PC-3 (cell line): ENCODE measurements around the gene MED12L. TPM values are rescaled to one million over a fixed set of nuclear protein-coding genes. Genes with fewer than 3 reads are reported as not detected.
"Not testable (repeated sequence)": the region's sequence is repeated elsewhere in the genome, so short reads cannot be mapped to it uniquely, and the experiment has no call there.

ENCODE experiments used
- ATAC-seq: fragments of 200-7000 bp; cut with Tn5 transposase; 2 replicates; pipeline ENCODE4 v1.9.1; 2020; ENCODE audit warnings: mild to moderate bottlenecking, moderate library complexity
- BruUV-seq: library from RNA; stranded (reverse); fragments of 400-500 nt; replicated peaks from 2 replicates; lab custom pipeline; 2021; lab: Mats Ljungman, UMichigan
- CTCF ChIA-PET: fragments of 300-600 bp; sonication (Branson Sonifier 250); formaldehyde crosslinking; loops from one replicate; lab custom pipeline; 2022; ENCODE audit warnings: antibody characterized with exemption; lab: Charles Lee
- POLR2A ChIA-PET: fragments of 300-600 bp; sonication (Branson Sonifier 250); formaldehyde crosslinking; loops from one replicate; lab custom pipeline; 2022; ENCODE audit warnings: antibody characterized with exemption; ENCODE audit not compliant: unreplicated experiment; lab: Charles Lee
- DNase-seq: peaks from one replicate; pipeline ENCODE4 v3.0.0-alpha.2; 2015
- H2AFZ ChIP-seq: fragments of 300-600 bp; sonication (generic); 2 replicates; pipeline ENCODE4 v1.6.0; 2016; ENCODE audit warnings: antibody characterized with exemption, low read length
- H3F3A ChIP-seq: fragments of 300-600 bp; sonication (generic); one replicate; pipeline ENCODE4 v1.6.0; 2017; ENCODE audit warnings: antibody characterized with exemption, low read length, control low read depth, mild to moderate bottlenecking; ENCODE audit not compliant: unreplicated experiment
- H3K27ac ChIP-seq: fragments of 300-600 bp; sonication (generic); 2 replicates; pipeline ENCODE4 v1.5.1; 2016; ENCODE audit warnings: mild to moderate bottlenecking, low read length
- H3K27me3 ChIP-seq: fragments of 300-600 bp; sonication (generic); 2 replicates; pipeline ENCODE4 v1.6.1; 2016; ENCODE audit warnings: low read length, mixed read lengths
- H3K36me3 ChIP-seq: fragments of 300-600 bp; sonication (generic); 2 replicates; pipeline ENCODE4 v1.6.1; 2016; ENCODE audit warnings: low read depth, mixed run types, low read length, mixed read lengths
- H3K4me1 ChIP-seq: fragments of 300-600 bp; sonication (generic); 2 replicates; pipeline ENCODE4 v1.5.1; 2016; ENCODE audit warnings: low read length; ENCODE audit not compliant: insufficient read depth
- H3K4me2 ChIP-seq: fragments of 300-600 bp; sonication (generic); 2 replicates; pipeline ENCODE4 v1.6.0; 2016; ENCODE audit warnings: low read length
- H3K4me3 ChIP-seq: fragments of 300-600 bp; sonication (generic); 2 replicates; pipeline ENCODE4 v1.5.1; 2016; ENCODE audit warnings: mild to moderate bottlenecking, low read length, mixed read lengths
- H3K79me2 ChIP-seq: fragments of 300-600 bp; sonication (generic); 2 replicates; pipeline ENCODE4 v1.6.1; 2017; ENCODE audit warnings: low read length, mixed read lengths
- H3K9ac ChIP-seq: fragments of 300-600 bp; sonication (generic); 2 replicates; pipeline ENCODE4 v1.6.0; 2016; ENCODE audit warnings: mild to moderate bottlenecking, low read length
- H3K9me2 ChIP-seq: fragments of 300-600 bp; sonication (generic); replicated peaks from 2 replicates; pipeline ENCODE4 v1.6.1; 2016; ENCODE audit warnings: mixed run types, low read length, mixed read lengths
- H3K9me3 ChIP-seq: fragments of 300-600 bp; sonication (generic); 2 replicates; pipeline ENCODE4 v1.6.1; 2016; ENCODE audit warnings: low read length, mixed read lengths
- H4K20me1 ChIP-seq: fragments of 300-600 bp; sonication (generic); 2 replicates; pipeline ENCODE4 v1.6.1; 2016; ENCODE audit warnings: low read length, mixed read lengths
- EZH2 ChIP-seq: fragments of 300-600 bp; sonication (generic); IDR thresholded peaks from one replicate; pipeline ENCODE4 v1.6.1; 2017; ENCODE audit warnings: antibody characterized with exemption, mild to moderate bottlenecking, low read length; ENCODE audit not compliant: unreplicated experiment
- EZH2phosphoT487 ChIP-seq: fragments of 300-600 bp; sonication (generic); IDR thresholded peaks from 2 replicates; pipeline ENCODE4 v1.6.1; 2018; ENCODE audit warnings: mild to moderate bottlenecking, antibody characterized with exemption, low read length, borderline replicate concordance
- intact Hi-C: fragments of 100-400 bp; cut with micrococcal nuclease; formaldehyde crosslinking; loops from 2 replicates; pipeline ENCODE4 v1.9.0; 2023
- total RNA-seq: library from RNA; depleted of rRNA; stranded (reverse); fragments of >200 nt; gene quantifications from 2 replicates; pipeline ENCODE4 v1.2.3, GENCODE V29; 2014
- TF ChIP-seq, protein P1 (sequence below): fragments of 300-600 bp; sonication (generic); conservative IDR thresholded peaks from 2 replicates; pipeline ENCODE4 v1.5.1; 2017; ENCODE audit warnings: antibody characterized with exemption, low read depth, mild to moderate bottlenecking, low read length

Gene MED12L
- total RNA-seq, 1 experiment from 2014 or later = 0.55 TPM

DNA sequence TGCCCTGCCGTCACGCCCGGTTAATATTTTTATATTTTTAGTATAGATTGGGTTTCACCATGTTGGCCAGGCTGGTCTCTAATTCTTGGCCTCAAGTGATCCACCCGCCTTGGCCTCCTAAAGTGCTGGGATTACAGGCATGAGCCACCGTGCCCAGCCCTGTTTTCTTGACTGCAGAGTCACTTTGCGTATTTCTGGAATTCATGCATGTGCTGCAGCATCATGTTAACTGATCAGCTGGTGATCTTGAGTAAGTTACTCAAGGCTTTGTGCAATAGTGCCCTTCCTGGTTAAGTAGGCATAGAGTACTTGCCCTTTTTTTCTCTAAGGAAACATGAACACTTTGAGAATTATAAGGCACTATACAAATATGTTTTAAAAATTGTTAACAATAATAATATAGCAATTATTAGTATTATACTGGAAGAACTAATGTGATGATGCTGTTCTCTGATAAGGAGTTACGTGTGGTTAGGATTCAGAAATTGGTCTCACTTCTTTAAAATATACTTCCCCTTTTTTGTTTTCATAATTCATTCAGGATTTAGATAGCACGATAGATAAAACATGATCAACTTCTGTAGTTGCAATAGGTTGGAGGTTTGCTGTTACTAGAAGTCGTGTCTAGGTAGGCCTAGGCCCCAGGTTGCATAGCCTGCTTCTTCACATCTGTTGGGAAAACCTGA is 83.9 kb downstream of the MED12L start:
- no peaks in the 10 kb centered on the region for H3F3A ChIP-seq
- no peaks in the 10 kb centered on the region for H3K9me3 ChIP-seq
- no peak overlapping the region for H3K4me2 ChIP-seq
- ATAC-seq = no peak
- no peak overlapping the region for H2AFZ ChIP-seq
- BruUV-seq = no TSS peak
- H4K20me1 ChIP-seq = no peaks in the 10 kb centered on the region
- H3K27ac ChIP-seq = no peak overlapping the region
- no peaks in the 10 kb centered on the region for H3K4me1 ChIP-seq
- intact Hi-C loops = loop anchor here (10.0 kb wide), 1 partner anchor 255 kb away; no protein-coding TSS in a partner anchor
- no peaks in the 10 kb centered on the region for H3K27me3 ChIP-seq
- no peak for TF ChIP-seq EZH2phosphoT487
- TF ChIP-seq EZH2 = no peak
- TF ChIP-seq, protein P1, sequence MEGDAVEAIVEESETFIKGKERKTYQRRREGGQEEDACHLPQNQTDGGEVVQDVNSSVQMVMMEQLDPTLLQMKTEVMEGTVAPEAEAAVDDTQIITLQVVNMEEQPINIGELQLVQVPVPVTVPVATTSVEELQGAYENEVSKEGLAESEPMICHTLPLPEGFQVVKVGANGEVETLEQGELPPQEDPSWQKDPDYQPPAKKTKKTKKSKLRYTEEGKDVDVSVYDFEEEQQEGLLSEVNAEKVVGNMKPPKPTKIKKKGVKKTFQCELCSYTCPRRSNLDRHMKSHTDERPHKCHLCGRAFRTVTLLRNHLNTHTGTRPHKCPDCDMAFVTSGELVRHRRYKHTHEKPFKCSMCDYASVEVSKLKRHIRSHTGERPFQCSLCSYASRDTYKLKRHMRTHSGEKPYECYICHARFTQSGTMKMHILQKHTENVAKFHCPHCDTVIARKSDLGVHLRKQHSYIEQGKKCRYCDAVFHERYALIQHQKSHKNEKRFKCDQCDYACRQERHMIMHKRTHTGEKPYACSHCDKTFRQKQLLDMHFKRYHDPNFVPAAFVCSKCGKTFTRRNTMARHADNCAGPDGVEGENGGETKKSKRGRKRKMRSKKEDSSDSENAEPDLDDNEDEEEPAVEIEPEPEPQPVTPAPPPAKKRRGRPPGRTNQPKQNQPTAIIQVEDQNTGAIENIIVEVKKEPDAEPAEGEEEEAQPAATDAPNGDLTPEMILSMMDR = no peak
- no peaks in the 10 kb centered on the region for H3K79me2 ChIP-seq
- no peaks in the 10 kb centered on the region for H3K9me2 ChIP-seq
- DNase-seq = no peak
- CTCF ChIA-PET = interaction anchor here (0.7 kb wide), 2 partner anchors 34 to 50 kb away, joined by 4 to 9 read pairs; no protein-coding TSS in a partner anchor
- H3K9ac ChIP-seq = no peak overlapping the region
- H3K4me3 ChIP-seq = no peak overlapping the region
- POLR2A ChIA-PET = no interaction called here
- H3K36me3 ChIP-seq = no peaks in the 10 kb centered on the region

DNA sequence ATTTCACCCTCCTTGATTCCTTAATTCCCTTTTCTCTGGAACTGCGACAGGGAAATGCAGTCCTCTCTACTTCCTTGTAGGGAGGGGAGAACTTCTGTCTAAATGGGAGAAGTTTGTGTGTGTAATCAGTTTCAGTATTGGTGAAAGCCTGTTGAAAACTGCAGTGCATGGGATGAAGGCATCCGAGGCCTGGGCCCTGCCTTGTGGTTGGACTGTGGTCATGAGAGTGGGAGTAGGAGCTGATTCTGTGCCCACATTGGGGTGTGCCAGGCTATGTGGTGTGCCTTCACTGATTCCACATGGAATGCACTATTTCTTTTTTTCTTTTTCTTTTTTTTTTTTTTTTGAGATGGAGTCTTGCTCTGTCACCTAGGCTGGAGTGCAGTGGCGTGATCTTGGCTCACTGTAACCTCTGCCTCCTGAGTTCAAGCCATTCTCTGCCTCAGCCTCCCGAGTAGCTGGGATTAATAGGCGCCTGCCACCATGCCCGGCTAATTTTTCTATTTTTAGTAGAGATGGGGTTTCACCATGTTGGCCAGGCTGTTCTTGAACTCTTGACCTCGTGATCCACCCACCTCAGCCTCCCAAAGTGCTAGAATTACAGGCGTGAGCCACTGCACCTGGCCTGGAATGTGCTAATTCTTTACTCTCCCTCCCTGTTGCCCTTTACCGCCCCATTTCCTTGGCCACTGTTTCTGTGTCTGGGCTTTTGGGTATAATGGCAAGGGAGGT is 84.7 kb downstream of the MED12L start:
- POLR2A ChIA-PET, DNase-seq, BruUV-seq, H3K9me2 ChIP-seq, H3K9me3 ChIP-seq, H3K27ac ChIP-seq, H3K27me3 ChIP-seq, H3K9ac ChIP-seq, H4K20me1 ChIP-seq, ATAC-seq, H3K4me3 ChIP-seq, H3F3A ChIP-seq, CTCF ChIA-PET, H3K36me3 ChIP-seq, H3K4me1 ChIP-seq, H3K4me2 ChIP-seq, H2AFZ ChIP-seq, H3K79me2 ChIP-seq: not testable (repeated sequence)
- intact Hi-C loops = loop anchor here (10.0 kb wide), 1 partner anchor 255 kb away; no protein-coding TSS in a partner anchor

DNA sequence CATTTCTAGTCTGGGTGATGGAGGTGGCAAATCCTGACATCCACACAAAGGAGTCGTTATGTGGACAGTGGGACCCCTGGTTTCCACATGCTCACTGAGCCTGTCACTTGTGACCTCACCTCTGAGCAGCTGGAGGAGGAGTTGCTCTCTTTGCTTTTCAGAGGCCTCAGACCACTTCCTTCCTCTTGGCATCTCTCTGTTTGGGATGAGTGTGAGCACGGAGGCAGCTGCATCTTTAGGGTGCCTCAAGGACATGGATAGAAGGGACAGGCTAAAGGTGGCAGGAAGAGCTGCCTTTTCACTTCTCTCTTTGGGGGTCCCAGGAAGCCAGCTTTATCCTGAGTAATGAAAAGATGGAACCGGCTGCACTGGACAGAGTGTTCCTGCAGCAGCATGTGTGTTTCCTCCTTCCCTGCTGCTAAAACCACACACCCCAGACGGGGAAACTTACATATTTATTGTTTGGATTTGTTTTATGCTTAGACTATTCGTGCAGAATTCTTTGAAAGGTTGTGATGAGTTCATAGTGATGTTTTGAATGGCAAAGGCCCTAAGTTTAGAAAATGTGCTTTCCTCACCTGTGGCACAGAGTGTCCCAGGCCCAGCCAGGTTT is 85.8 kb downstream of the MED12L start:
- no peak overlapping the region for H3K4me3 ChIP-seq
- TF ChIP-seq EZH2 (no peak), EZH2phosphoT487 (no peak)
- TF ChIP-seq, protein P1 = no peak
- no peaks in the 10 kb centered on the region for H3K79me2 ChIP-seq
- DNase-seq (no peak), ATAC-seq (0 out of 2 replicates have a peak, but pooled peaks have one; percentile 11)
- BruUV-seq = no TSS peak
- CTCF ChIA-PET = no interaction called here
- no peaks in the 10 kb centered on the region for H4K20me1 ChIP-seq
- no peak overlapping the region for H2AFZ ChIP-seq
- no peak overlapping the region for H3K27ac ChIP-seq
- no peaks in the 10 kb centered on the region for H3F3A ChIP-seq
- intact Hi-C loops = no loop called here
- H3K9me3 ChIP-seq = no peaks in the 10 kb centered on the region
- H3K9me2 ChIP-seq = no peaks in the 10 kb centered on the region
- no peaks in the 10 kb centered on the region for H3K36me3 ChIP-seq
- no peak overlapping the region for H3K4me2 ChIP-seq
- no peaks in the 10 kb centered on the region for H3K4me1 ChIP-seq
- POLR2A ChIA-PET = no interaction called here
- no peak overlapping the region for H3K9ac ChIP-seq
- H3K27me3 ChIP-seq = no peaks in the 10 kb centered on the region
